ENCODE data around the gene KLHL29.

Gene KLHL29

GRCh38 chr2:23571085-23571484, 186.1 kb downstream of the KLHL29 start:
- no peak for DNase-seq (ENCODE audit: low read depth)

- no peak for DNase-seq (ENCODE audit: low read depth)
Observed at GRCh38 chr2:23571527-23572282, 186.7 kb downstream of the KLHL29 start.

- DNase-seq (ENCODE audit: low read depth): no peak
Observed at GRCh38 chr2:23574919-23575654, 190.1 kb downstream of the KLHL29 start.

- DNase-seq (ENCODE audit: low read depth): no peak
Observed at GRCh38 chr2:23578964-23579671, 194.1 kb downstream of the KLHL29 start.

GRCh38 chr2:23579674-23580073, 194.7 kb downstream of the KLHL29 start:
- DNase-seq (ENCODE audit: low read depth): no peak

GRCh38 chr2:23583467-23583866, 198.5 kb downstream of the KLHL29 start:
- no peak for DNase-seq (ENCODE audit: low read depth)

GRCh38 chr2:23584054-23584745, 199.2 kb downstream of the KLHL29 start:
- no peak for DNase-seq (ENCODE audit: low read depth)

GRCh38 chr2:23585273-23586170, 200.5 kb downstream of the KLHL29 start:
- DNase-seq (ENCODE audit: low read depth): no peak

- no peak for DNase-seq (ENCODE audit: low read depth)
Observed at GRCh38 chr2:23586741-23587306, 201.8 kb downstream of the KLHL29 start.

GRCh38 chr2:23587341-23587880, 202.4 kb downstream of the KLHL29 start:
- no peak for DNase-seq (ENCODE audit: low read depth)

- no peak for DNase-seq (ENCODE audit: low read depth)
Observed at GRCh38 chr2:23588106-23588505, 203.1 kb downstream of the KLHL29 start.

- no peak for DNase-seq (ENCODE audit: low read depth)
Observed at GRCh38 chr2:23588508-23589201, 203.7 kb downstream of the KLHL29 start.

- no peak for DNase-seq (ENCODE audit: low read depth)
Observed at GRCh38 chr2:23589220-23589647, 204.3 kb downstream of the KLHL29 start.

- DNase-seq (ENCODE audit: low read depth): no peak
Observed at GRCh38 chr2:23589739-23590138, 204.8 kb downstream of the KLHL29 start.

- DNase-seq (ENCODE audit: low read depth): no peak
Observed at GRCh38 chr2:23590241-23590869, 205.4 kb downstream of the KLHL29 start.

- DNase-seq (ENCODE audit: low read depth): no peak
Observed at GRCh38 chr2:23591111-23591510, 206.1 kb downstream of the KLHL29 start.

GRCh38 chr2:23592061-23592685, 207.2 kb downstream of the KLHL29 start:
- DNase-seq (ENCODE audit: low read depth): no peak

GRCh38 chr2:23592898-23593751, 208.1 kb downstream of the KLHL29 start:
- no peak for DNase-seq (ENCODE audit: low read depth)

Measured in T-helper 22 cell (primary cell).